ENCODE data around the gene POLA2. TPM values are rescaled to one million over a fixed set of nuclear protein-coding genes. Genes with fewer than 3 reads are reported as not detected.

Gene POLA2
- total RNA-seq, 1 donor from 2014 or later: 74.5 TPM

GRCh38 chr11:65308281-65308891, 46.6 kb downstream of the POLA2 start:
- no peak for DNase-seq (ENCODE audit: low spot score)
- Mint-ChIP-seq H3K27ac (no peak overlapping the region), H3K36me3 (ENCODE audit: low read depth) (peaks cover 15% of the 10 kb centered on the region), H3K4me1 (ENCODE audit: low read depth) (no peaks in the 10 kb centered on the region), H3K4me3 (ENCODE audit: low read depth) (no peak overlapping the region), H3K9me3 (no peaks in the 10 kb centered on the region), H3K27me3 (ENCODE audit: low read depth) (no peaks in the 10 kb centered on the region)
- intact Hi-C loops (cut with micrococcal nuclease): no loop called here

GRCh38 chr11:65309006-65309405, 47.2 kb downstream of the POLA2 start:
- peaks cover 9% of the 10 kb centered on the region for H3K36me3 Mint-ChIP-seq (ENCODE audit: low read depth)
- no peak overlapping the region for H3K4me3 Mint-ChIP-seq (ENCODE audit: low read depth)
- no peaks in the 10 kb centered on the region for H3K9me3 Mint-ChIP-seq
- no peak overlapping the region for H3K27ac Mint-ChIP-seq
- intact Hi-C loops (cut with micrococcal nuclease): no loop called here
- H3K4me1 Mint-ChIP-seq (ENCODE audit: low read depth): no peaks in the 10 kb centered on the region
- no peaks in the 10 kb centered on the region for H3K27me3 Mint-ChIP-seq (ENCODE audit: low read depth)
- no peak for DNase-seq (ENCODE audit: low spot score)

GRCh38 chr11:65310215-65310614, 48.5 kb downstream of the POLA2 start:
- H3K27me3 Mint-ChIP-seq (ENCODE audit: low read depth): no peaks in the 10 kb centered on the region
- no peaks in the 10 kb centered on the region for H3K9me3 Mint-ChIP-seq
- H3K4me3 Mint-ChIP-seq (ENCODE audit: low read depth): no peak overlapping the region
- peaks cover 4% of the 10 kb centered on the region for H3K36me3 Mint-ChIP-seq (ENCODE audit: low read depth)
- peaks cover 3% of the 10 kb centered on the region for H3K4me1 Mint-ChIP-seq (ENCODE audit: low read depth)
- DNase-seq (ENCODE audit: low spot score): no peak
- no peak overlapping the region for H3K27ac Mint-ChIP-seq
- intact Hi-C loops (cut with micrococcal nuclease): no loop called here

- no peak overlapping the region for H3K27ac Mint-ChIP-seq
- no peak for DNase-seq (ENCODE audit: low spot score)
- intact Hi-C loops (cut with micrococcal nuclease): no loop called here
- H3K4me3 Mint-ChIP-seq (ENCODE audit: low read depth): no peak overlapping the region
- H3K9me3 Mint-ChIP-seq: no peaks in the 10 kb centered on the region
- no peaks in the 10 kb centered on the region for H3K36me3 Mint-ChIP-seq (ENCODE audit: low read depth)
- H3K27me3 Mint-ChIP-seq (ENCODE audit: low read depth): no peaks in the 10 kb centered on the region
- H3K4me1 Mint-ChIP-seq (ENCODE audit: low read depth): peaks cover 4% of the 10 kb centered on the region
These were observed 49.0 kb downstream of the POLA2 start for GRCh38 chr11:65310736-65311135.

- DNase-seq (ENCODE audit: low spot score): no peak
- H3K27me3 Mint-ChIP-seq (ENCODE audit: low read depth): no peaks in the 10 kb centered on the region
- no peaks in the 10 kb centered on the region for H3K9me3 Mint-ChIP-seq
- intact Hi-C loops (cut with micrococcal nuclease): no loop called here
- no peak overlapping the region for H3K27ac Mint-ChIP-seq
- H3K36me3 Mint-ChIP-seq (ENCODE audit: low read depth): no peaks in the 10 kb centered on the region
- H3K4me3 Mint-ChIP-seq (ENCODE audit: low read depth): no peak overlapping the region
- H3K4me1 Mint-ChIP-seq (ENCODE audit: low read depth): peaks cover 7% of the 10 kb centered on the region
These were observed 49.5 kb downstream of the POLA2 start for GRCh38 chr11:65311170-65311678.

GRCh38 chr11:65314501-65315203, 52.9 kb downstream of the POLA2 start, which contains the start of gene CDC42EP2:
Gene CDC42EP2 (plus strand): TSS chr11:65314866. CDS start chr11:65320899, 6,033 bp downstream.
- no peaks in the 10 kb centered on the region for H3K9me3 Mint-ChIP-seq
- peak; percentile 69 for DNase-seq (ENCODE audit: low spot score)
- H3K4me1 Mint-ChIP-seq (ENCODE audit: low read depth): peaks cover 9% of the 10 kb centered on the region
- H3K4me3 Mint-ChIP-seq (ENCODE audit: low read depth): peak within 1 kb of the TSS; percentile 80
- intact Hi-C loops (cut with micrococcal nuclease): loop anchor here (2.0 to 5.0 kb wide), 2 partner anchors 18 to 97 kb away; partner anchors contain the start of gene DPF2
- H3K27me3 Mint-ChIP-seq (ENCODE audit: low read depth): no peaks in the 10 kb centered on the region
- H3K36me3 Mint-ChIP-seq (ENCODE audit: low read depth): no peaks in the 10 kb centered on the region
- no peak within 1 kb of the TSS for H3K27ac Mint-ChIP-seq

- H3K9me3 Mint-ChIP-seq: no peaks in the 10 kb centered on the region
- H3K27ac Mint-ChIP-seq: no peak overlapping the region
- intact Hi-C loops (cut with micrococcal nuclease): loop anchor here (2.0 to 5.0 kb wide), 2 partner anchors 17 to 98 kb away; partner anchors contain the start of gene DPF2
- peak overlapping the region; percentile 80 for H3K4me3 Mint-ChIP-seq (ENCODE audit: low read depth)
- DNase-seq (ENCODE audit: low spot score): peak; percentile 75
- H3K27me3 Mint-ChIP-seq (ENCODE audit: low read depth): no peaks in the 10 kb centered on the region
- H3K36me3 Mint-ChIP-seq (ENCODE audit: low read depth): no peaks in the 10 kb centered on the region
- H3K4me1 Mint-ChIP-seq (ENCODE audit: low read depth): peaks cover 9% of the 10 kb centered on the region
These were observed 53.6 kb downstream of the POLA2 start for GRCh38 chr11:65315204-65315865.

- H3K4me1 Mint-ChIP-seq (ENCODE audit: low read depth): peaks cover 9% of the 10 kb centered on the region
- DNase-seq (ENCODE audit: low spot score): no peak
- intact Hi-C loops (cut with micrococcal nuclease): loop anchor here (2.0 to 5.0 kb wide), 3 partner anchors 17 to 99 kb away; partner anchors contain the start of gene DPF2
- no peaks in the 10 kb centered on the region for H3K9me3 Mint-ChIP-seq
- no peaks in the 10 kb centered on the region for H3K27me3 Mint-ChIP-seq (ENCODE audit: low read depth)
- no peaks in the 10 kb centered on the region for H3K36me3 Mint-ChIP-seq (ENCODE audit: low read depth)
- H3K4me3 Mint-ChIP-seq (ENCODE audit: low read depth): peak overlapping the region; percentile 80
- H3K27ac Mint-ChIP-seq: no peak overlapping the region
These were observed 54.1 kb downstream of the POLA2 start for GRCh38 chr11:65315866-65316226.

- Mint-ChIP-seq H3K4me3 (ENCODE audit: low read depth) (peak overlapping the region; percentile 80), H3K27ac (no peak overlapping the region), H3K27me3 (ENCODE audit: low read depth) (no peaks in the 10 kb centered on the region), H3K36me3 (ENCODE audit: low read depth) (no peaks in the 10 kb centered on the region), H3K9me3 (no peaks in the 10 kb centered on the region), H3K4me1 (ENCODE audit: low read depth) (peaks cover 9% of the 10 kb centered on the region)
- no peak for DNase-seq (ENCODE audit: low spot score)
- intact Hi-C loops (cut with micrococcal nuclease): loop anchor here (2.0 to 5.0 kb wide), 2 partner anchors 42 to 99 kb away; no protein-coding TSS in a partner anchor
These were observed 54.7 kb downstream of the POLA2 start for GRCh38 chr11:65316227-65317024.

- no peak for DNase-seq (ENCODE audit: low spot score)
- Mint-ChIP-seq H3K27me3 (ENCODE audit: low read depth) (no peaks in the 10 kb centered on the region), H3K9me3 (no peaks in the 10 kb centered on the region), H3K36me3 (ENCODE audit: low read depth) (no peaks in the 10 kb centered on the region), H3K27ac (no peak overlapping the region), H3K4me1 (ENCODE audit: low read depth) (peaks cover 9% of the 10 kb centered on the region), H3K4me3 (ENCODE audit: low read depth) (no peak overlapping the region)
- intact Hi-C loops (cut with micrococcal nuclease): loop anchor here (2.0 to 5.0 kb wide), 2 partner anchors 42 to 100 kb away; no protein-coding TSS in a partner anchor
These were observed 55.4 kb downstream of the POLA2 start for GRCh38 chr11:65317025-65317786.

- no peaks in the 10 kb centered on the region for H3K9me3 Mint-ChIP-seq
- intact Hi-C loops (cut with micrococcal nuclease): no loop called here
- peaks cover 6% of the 10 kb centered on the region for H3K4me1 Mint-ChIP-seq (ENCODE audit: low read depth)
- no peaks in the 10 kb centered on the region for H3K27me3 Mint-ChIP-seq (ENCODE audit: low read depth)
- H3K4me3 Mint-ChIP-seq (ENCODE audit: low read depth): no peak overlapping the region
- H3K27ac Mint-ChIP-seq: no peak overlapping the region
- no peak for DNase-seq (ENCODE audit: low spot score)
- no peaks in the 10 kb centered on the region for H3K36me3 Mint-ChIP-seq (ENCODE audit: low read depth)
These were observed 58.8 kb downstream of the POLA2 start for GRCh38 chr11:65320386-65321075.

Data from activated T-helper 2 cell treated with anti-CD3 and anti-CD28 coated beads, Interferon-gamma antibody, Interleukin-2, Interleukin-4, amounts not matched to agents 10 μg/mL and 5 μg/mL and 100 μg/mL, durations not matched to agents 14 hours and 24 hours and 36 hours (primary cell).